ENCODE results near the gene TRPV5. TPM values are rescaled to one million over a fixed set of nuclear protein-coding genes. Genes with fewer than 3 reads are reported as not detected.

TRPV5 gene
- total RNA-seq, 1 donor from 2014 or later, result not detected

- no peak overlapping the region for H3K4me3 ChIP-seq (ENCODE audit: low read length in 3 of 3)
- H3K27me3 ChIP-seq (ENCODE audit: control insufficient read depth in 3 of 3, insufficient read depth in 3 of 3, low read length in 3 of 3), result peaks cover 15 to 38% (median 28%) of the 10 kb centered on the region in 3 donors
- no peaks in the 10 kb centered on the region for H3K4me1 ChIP-seq (ENCODE audit: control insufficient read depth in 3 of 3, insufficient read depth in 3 of 3, low read length in 3 of 3)
- no peak overlapping the region for H3K9ac ChIP-seq (ENCODE audit: low read depth in 1 of 3, low read length in 3 of 3)
- no peaks in the 10 kb centered on the region for H3K36me3 ChIP-seq (ENCODE audit: control insufficient read depth in 3 of 3, insufficient read depth in 3 of 3, low read length in 3 of 3)
- no peaks in the 10 kb centered on the region for H3K9me3 ChIP-seq (ENCODE audit: control insufficient read depth in 3 of 3, low read length in 3 of 3)
- H3K27ac ChIP-seq (ENCODE audit: low read depth, low read length), result no peak overlapping the region
Observed at GRCh38 chr7:142881586-142882337, 51.8 kb downstream of the TRPV5 start.

- Histone ChIP-seq H3K9ac (ENCODE audit: low read depth in 1 of 3, low read length in 3 of 3) (no peak overlapping the region), H3K4me1 (ENCODE audit: control insufficient read depth in 3 of 3, insufficient read depth in 3 of 3, low read length in 3 of 3) (no peaks in the 10 kb centered on the region), H3K27ac (ENCODE audit: low read depth, low read length) (no peak overlapping the region), H3K9me3 (ENCODE audit: control insufficient read depth in 3 of 3, low read length in 3 of 3) (no peaks in the 10 kb centered on the region), H3K4me3 (ENCODE audit: low read length in 3 of 3) (no peak overlapping the region), H3K36me3 (ENCODE audit: control insufficient read depth in 3 of 3, insufficient read depth in 3 of 3, low read length in 3 of 3) (no peaks in the 10 kb centered on the region), H3K27me3 (ENCODE audit: control insufficient read depth in 3 of 3, insufficient read depth in 3 of 3, low read length in 3 of 3) (peaks cover 18 to 38% (median 28%) of the 10 kb centered on the region in 3 donors)
Observed at GRCh38 chr7:142880876-142881505, 52.6 kb downstream of the TRPV5 start.

DNA sequence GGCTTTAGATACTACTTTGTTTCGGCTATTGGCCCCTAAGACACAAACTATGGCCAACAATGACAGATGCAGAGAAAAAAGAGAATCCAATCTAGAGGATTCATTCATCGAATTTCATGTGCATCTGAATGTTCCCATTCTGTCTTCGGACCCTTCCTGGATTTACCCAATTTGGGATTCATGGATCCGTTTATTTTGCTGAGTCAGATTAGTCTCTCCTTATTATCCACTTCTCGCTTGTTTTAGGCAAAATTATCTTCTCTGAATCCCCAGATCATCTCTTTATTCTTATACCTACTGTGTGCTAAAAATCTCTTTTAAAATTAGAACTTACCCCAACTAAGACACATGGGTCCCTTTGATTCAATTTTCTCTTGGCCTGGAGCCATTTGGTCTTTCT lies 54.5 kb downstream of the TRPV5 start:
- H3K9me3 ChIP-seq (ENCODE audit: control insufficient read depth in 3 of 3, low read length in 3 of 3), result no peaks in the 10 kb centered on the region
- H3K4me1 ChIP-seq (ENCODE audit: control insufficient read depth in 3 of 3, insufficient read depth in 3 of 3, low read length in 3 of 3), result no peaks in the 10 kb centered on the region
- no peak overlapping the region for H3K4me3 ChIP-seq (ENCODE audit: low read length in 3 of 3)
- H3K9ac ChIP-seq (ENCODE audit: low read depth in 1 of 3, low read length in 3 of 3), result no peak overlapping the region
- peaks cover 27 to 41% (median 31%) of the 10 kb centered on the region in 3 donors for H3K27me3 ChIP-seq (ENCODE audit: control insufficient read depth in 3 of 3, insufficient read depth in 3 of 3, low read length in 3 of 3)
- H3K36me3 ChIP-seq (ENCODE audit: control insufficient read depth in 3 of 3, insufficient read depth in 3 of 3, low read length in 3 of 3), result no peaks in the 10 kb centered on the region
- no peak overlapping the region for H3K27ac ChIP-seq (ENCODE audit: low read depth, low read length)

DNA sequence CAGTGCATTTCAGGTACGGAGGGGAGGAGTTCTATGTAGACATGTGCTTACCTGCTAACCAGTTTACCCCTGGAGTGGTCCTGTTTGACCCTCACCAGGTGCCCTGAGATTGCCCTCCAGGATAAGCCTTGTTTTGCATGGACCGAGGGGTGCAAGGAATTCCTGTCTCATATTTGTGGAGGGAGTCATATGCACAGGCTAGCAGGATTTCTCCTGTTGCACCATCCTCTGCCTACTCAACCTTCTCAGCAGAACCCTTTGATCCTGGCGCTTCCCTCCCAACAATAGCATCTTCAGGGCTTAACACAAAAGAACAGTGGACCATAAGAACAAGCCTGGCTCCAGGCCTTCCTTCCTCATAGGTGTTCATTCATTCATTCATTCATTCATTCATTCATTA lies 55.2 kb downstream of the TRPV5 start:
- H3K4me1 ChIP-seq (ENCODE audit: control insufficient read depth in 3 of 3, insufficient read depth in 3 of 3, low read length in 3 of 3), result no peaks in the 10 kb centered on the region
- H3K4me3 ChIP-seq (ENCODE audit: low read length in 3 of 3), result no peak overlapping the region
- no peak overlapping the region for H3K27ac ChIP-seq (ENCODE audit: low read depth, low read length)
- no peak overlapping the region for H3K9ac ChIP-seq (ENCODE audit: low read depth in 1 of 3, low read length in 3 of 3)
- no peaks in the 10 kb centered on the region for H3K9me3 ChIP-seq (ENCODE audit: control insufficient read depth in 3 of 3, low read length in 3 of 3)
- peaks cover 27 to 36% (median 31%) of the 10 kb centered on the region in 3 donors for H3K27me3 ChIP-seq (ENCODE audit: control insufficient read depth in 3 of 3, insufficient read depth in 3 of 3, low read length in 3 of 3)
- H3K36me3 ChIP-seq (ENCODE audit: control insufficient read depth in 3 of 3, insufficient read depth in 3 of 3, low read length in 3 of 3), result no peaks in the 10 kb centered on the region

DNA sequence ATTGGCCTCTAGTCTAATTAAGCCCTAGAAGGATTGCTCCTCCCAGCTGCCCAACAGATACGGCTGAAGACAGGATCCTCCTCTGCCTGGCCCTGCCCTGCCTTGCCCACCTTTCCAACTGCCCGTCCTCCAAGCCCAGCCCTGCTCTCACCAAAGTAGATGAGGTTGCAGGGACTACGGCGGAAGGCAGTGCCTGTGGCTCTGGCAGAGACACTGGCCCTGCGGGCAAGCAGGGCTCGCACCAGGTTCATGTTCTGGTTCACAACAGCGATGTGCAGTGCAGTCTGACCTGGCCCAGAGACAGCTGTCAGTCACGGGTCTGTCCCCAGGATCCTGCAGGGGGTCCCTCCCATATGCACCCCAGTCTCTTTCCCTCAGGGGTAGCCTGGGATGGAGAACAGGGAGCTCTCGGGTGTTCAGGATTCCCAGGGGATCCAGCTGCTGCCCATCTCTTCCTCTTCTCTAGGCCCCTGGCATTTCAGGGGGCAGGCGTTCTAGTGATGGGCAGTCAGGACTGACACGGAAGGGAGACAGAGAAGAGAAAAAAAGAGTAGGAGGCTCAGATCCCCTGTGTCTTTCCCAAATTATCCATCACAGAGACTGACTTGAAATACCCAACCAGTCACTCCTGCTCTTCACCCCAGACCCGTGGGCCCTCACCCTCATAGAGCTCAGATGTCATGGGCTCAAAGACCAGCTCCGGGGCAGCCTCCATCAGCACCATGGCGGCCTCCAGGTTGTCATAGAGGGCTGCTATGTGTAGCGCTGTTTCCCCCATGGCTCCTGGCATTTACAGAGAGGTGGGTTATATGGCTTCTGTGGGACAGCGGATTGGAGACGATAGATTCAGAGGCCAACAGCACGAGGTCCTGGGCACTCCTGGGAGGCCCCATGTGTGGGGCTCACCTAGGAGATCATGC lies 56.3 kb downstream of the TRPV5 start:
- Histone ChIP-seq H3K4me1 (ENCODE audit: control insufficient read depth in 3 of 3, insufficient read depth in 3 of 3, low read length in 3 of 3) (no peaks in the 10 kb centered on the region), H3K36me3 (ENCODE audit: control insufficient read depth in 3 of 3, insufficient read depth in 3 of 3, low read length in 3 of 3) (no peaks in the 10 kb centered on the region), H3K9me3 (ENCODE audit: control insufficient read depth in 3 of 3, low read length in 3 of 3) (no peaks in the 10 kb centered on the region), H3K27me3 (ENCODE audit: control insufficient read depth in 3 of 3, insufficient read depth in 3 of 3, low read length in 3 of 3) (peaks cover 24 to 28% (median 27%) of the 10 kb centered on the region in 3 donors), H3K4me3 (ENCODE audit: low read length in 3 of 3) (no peak overlapping the region), H3K9ac (ENCODE audit: low read depth in 1 of 3, low read length in 3 of 3) (no peak overlapping the region), H3K27ac (ENCODE audit: low read depth, low read length) (no peak overlapping the region)

DNA sequence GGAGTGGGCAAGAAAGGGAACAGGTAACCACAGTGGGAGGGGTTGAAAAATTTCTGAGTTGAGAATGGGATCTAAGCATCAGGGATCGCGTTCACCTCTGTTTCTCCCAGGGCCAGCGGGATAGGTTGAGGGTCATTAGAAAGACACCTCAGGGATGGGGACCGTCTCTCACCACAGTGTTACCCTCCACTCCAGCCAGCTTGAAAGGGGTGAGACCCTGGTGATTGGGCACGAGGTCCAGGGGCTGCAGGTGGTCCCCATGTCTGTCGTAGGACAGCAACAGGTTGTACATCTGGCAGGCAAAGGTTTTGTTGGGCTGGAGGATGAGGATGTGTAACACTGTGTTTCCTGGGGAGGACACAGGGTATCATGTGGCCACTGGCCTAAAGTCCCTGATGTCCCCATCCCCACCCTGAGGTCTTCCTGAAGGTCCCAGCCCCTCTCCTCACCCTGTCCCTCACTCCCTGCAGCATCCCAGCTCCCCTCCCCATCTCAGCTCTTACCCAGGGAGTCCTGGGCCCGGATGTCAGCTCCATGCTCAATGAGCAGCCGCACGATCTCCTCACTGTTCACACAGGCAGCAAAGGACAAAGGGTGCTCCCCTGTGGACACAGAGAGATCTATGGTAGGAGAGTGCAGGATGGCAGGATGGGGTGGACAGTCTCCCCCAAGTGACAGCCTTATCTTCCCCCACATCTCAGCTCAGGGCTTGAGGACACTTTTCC lies 57.1 kb downstream of the TRPV5 start:
- no peaks in the 10 kb centered on the region for H3K4me1 ChIP-seq (ENCODE audit: control insufficient read depth in 3 of 3, insufficient read depth in 3 of 3, low read length in 3 of 3)
- H3K9me3 ChIP-seq (ENCODE audit: control insufficient read depth in 3 of 3, low read length in 3 of 3), result no peaks in the 10 kb centered on the region
- H3K9ac ChIP-seq (ENCODE audit: low read depth in 1 of 3, low read length in 3 of 3), result no peak overlapping the region
- no peaks in the 10 kb centered on the region for H3K36me3 ChIP-seq (ENCODE audit: control insufficient read depth in 3 of 3, insufficient read depth in 3 of 3, low read length in 3 of 3)
- no peak overlapping the region for H3K4me3 ChIP-seq (ENCODE audit: low read length in 3 of 3)
- H3K27ac ChIP-seq (ENCODE audit: low read depth, low read length), result no peak overlapping the region
- H3K27me3 ChIP-seq (ENCODE audit: control insufficient read depth in 3 of 3, insufficient read depth in 3 of 3, low read length in 3 of 3), result peaks cover 18 to 27% (median 24%) of the 10 kb centered on the region in 3 donors

GRCh38 chr7:142875456-142875855 lies 58.1 kb downstream of the TRPV5 start:
- Histone ChIP-seq H3K9me3 (ENCODE audit: control insufficient read depth in 3 of 3, low read length in 3 of 3) (no peaks in the 10 kb centered on the region), H3K4me3 (ENCODE audit: low read length in 3 of 3) (no peak overlapping the region), H3K9ac (ENCODE audit: low read depth in 1 of 3, low read length in 3 of 3) (no peak overlapping the region), H3K27me3 (ENCODE audit: control insufficient read depth in 3 of 3, insufficient read depth in 3 of 3, low read length in 3 of 3) (peaks cover 14 to 20% (median 19%) of the 10 kb centered on the region in 3 donors), H3K27ac (ENCODE audit: low read depth, low read length) (no peak overlapping the region), H3K4me1 (ENCODE audit: control insufficient read depth in 3 of 3, insufficient read depth in 3 of 3, low read length in 3 of 3) (no peaks in the 10 kb centered on the region), H3K36me3 (ENCODE audit: control insufficient read depth in 3 of 3, insufficient read depth in 3 of 3, low read length in 3 of 3) (no peaks in the 10 kb centered on the region)

DNA sequence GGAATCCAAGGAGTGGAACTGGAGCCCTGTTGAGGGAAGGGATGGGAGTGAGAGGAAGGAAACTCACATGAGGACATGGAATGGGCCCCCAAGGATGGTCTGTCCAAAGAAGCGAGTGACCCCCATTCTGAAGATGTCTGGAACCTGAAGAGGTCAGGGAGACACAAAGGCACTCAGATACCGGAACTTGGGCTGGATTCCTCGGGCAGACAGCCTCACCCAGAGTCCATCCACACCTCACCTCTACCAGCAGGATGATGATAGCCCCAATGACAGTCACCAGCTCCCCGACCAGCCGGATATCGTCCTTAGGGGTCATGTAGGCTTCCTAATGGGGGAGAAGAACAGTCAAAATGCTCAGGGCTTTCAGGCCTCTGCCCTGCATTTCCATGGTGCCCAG lies 58.7 kb downstream of the TRPV5 start:
- H3K9ac ChIP-seq (ENCODE audit: low read depth in 1 of 3, low read length in 3 of 3), result no peak overlapping the region
- peaks cover 11 to 19% (median 16%) of the 10 kb centered on the region in 3 donors for H3K27me3 ChIP-seq (ENCODE audit: control insufficient read depth in 3 of 3, insufficient read depth in 3 of 3, low read length in 3 of 3)
- no peak overlapping the region for H3K4me3 ChIP-seq (ENCODE audit: low read length in 3 of 3)
- no peaks in the 10 kb centered on the region for H3K4me1 ChIP-seq (ENCODE audit: control insufficient read depth in 3 of 3, insufficient read depth in 3 of 3, low read length in 3 of 3)
- no peaks in the 10 kb centered on the region for H3K36me3 ChIP-seq (ENCODE audit: control insufficient read depth in 3 of 3, insufficient read depth in 3 of 3, low read length in 3 of 3)
- H3K27ac ChIP-seq (ENCODE audit: low read depth, low read length), result no peak overlapping the region
- no peaks in the 10 kb centered on the region for H3K9me3 ChIP-seq (ENCODE audit: control insufficient read depth in 3 of 3, low read length in 3 of 3)

GRCh38 chr7:142874409-142874808 lies 59.1 kb downstream of the TRPV5 start:
- peaks cover 11 to 19% (median 13%) of the 10 kb centered on the region in 3 donors for H3K27me3 ChIP-seq (ENCODE audit: control insufficient read depth in 3 of 3, insufficient read depth in 3 of 3, low read length in 3 of 3)
- no peaks in the 10 kb centered on the region for H3K9me3 ChIP-seq (ENCODE audit: control insufficient read depth in 3 of 3, low read length in 3 of 3)
- H3K4me3 ChIP-seq (ENCODE audit: low read length in 3 of 3), result no peak overlapping the region
- no peaks in the 10 kb centered on the region for H3K4me1 ChIP-seq (ENCODE audit: control insufficient read depth in 3 of 3, insufficient read depth in 3 of 3, low read length in 3 of 3)
- no peaks in the 10 kb centered on the region for H3K36me3 ChIP-seq (ENCODE audit: control insufficient read depth in 3 of 3, insufficient read depth in 3 of 3, low read length in 3 of 3)
- no peak overlapping the region for H3K9ac ChIP-seq (ENCODE audit: low read depth in 1 of 3, low read length in 3 of 3)
- no peak overlapping the region for H3K27ac ChIP-seq (ENCODE audit: low read depth, low read length)
